Measurements from ENCODE around the gene PGAP6.
A peak's percentile ranks its signal among the peaks of the same experiment; 100 is the strongest.
"Not testable (repeated sequence)": the region's sequence is repeated elsewhere in the genome, so short reads cannot be mapped to it uniquely, and the experiment has no call there.

PGAP6 gene

GRCh38 chr16:381789-382717 lies at the start of gene PGAP6:
Gene PGAP6 (minus strand): TSS chr16:381978. CDS start chr16:381821, 157 bp downstream.
- DNase-seq: peak in 1 of 2 experiments; percentile 70

- no peak for DNase-seq
Measured at GRCh38 chr16:430904-431303, 49.1 kb upstream of the PGAP6 start.

- no peak for DNase-seq
Measured at GRCh38 chr16:427250-427649, 45.5 kb upstream of the PGAP6 start.

GRCh38 chr16:426906-427249 lies 45.1 kb upstream of the PGAP6 start:
- no peak for DNase-seq

- no peak for DNase-seq
Measured at GRCh38 chr16:426115-426905, 44.5 kb upstream of the PGAP6 start.

- no peak for DNase-seq
Measured at GRCh38 chr16:425740-426114, 43.9 kb upstream of the PGAP6 start.

GRCh38 chr16:425082-425718 lies 43.4 kb upstream of the PGAP6 start, which contains the start of gene RAB11FIP3:
Gene RAB11FIP3 (plus strand): TSS chr16:425649. CDS start chr16:426007, 358 bp downstream.
- DNase-seq: peak; percentile 62 to 82

- DNase-seq: no peak
Measured at GRCh38 chr16:424623-425081, 42.9 kb upstream of the PGAP6 start.

GRCh38 chr16:424033-424622 lies 42.4 kb upstream of the PGAP6 start:
- DNase-seq: no peak

GRCh38 chr16:422179-422578 lies 40.4 kb upstream of the PGAP6 start:
- DNase-seq: not testable (repeated sequence)

GRCh38 chr16:415170-415498 lies 33.4 kb upstream of the PGAP6 start:
- not testable (repeated sequence) for DNase-seq

GRCh38 chr16:414395-415169 lies 32.8 kb upstream of the PGAP6 start:
- DNase-seq: no peak

GRCh38 chr16:411576-412265 lies 29.9 kb upstream of the PGAP6 start:
- DNase-seq: no peak

GRCh38 chr16:410516-411178 lies 28.9 kb upstream of the PGAP6 start:
- no peak for DNase-seq

GRCh38 chr16:407253-407652 lies 25.5 kb upstream of the PGAP6 start:
- no peak for DNase-seq

- no peak for DNase-seq
Measured at GRCh38 chr16:405548-406506, 24.0 kb upstream of the PGAP6 start.

- DNase-seq: no peak
Measured at GRCh38 chr16:404971-405486, 23.3 kb upstream of the PGAP6 start.

GRCh38 chr16:401468-402348 lies 19.9 kb upstream of the PGAP6 start, which contains the start of gene DECR2:
Gene DECR2 (plus strand): TSS chr16:401885. CDS start chr16:401964, 79 bp downstream.
- DNase-seq: peak; percentile 76 to 88

Measured in SHP77 (cell line).